Islet precursor cell (in vitro differentiated cells): ENCODE data around the gene KIF3B.
"Not testable (repeated sequence)": the region's sequence is repeated elsewhere in the genome, so short reads cannot be mapped to it uniquely, and the experiment has no call there.

Experiments used
- DNase-seq: peaks from one replicate; pipeline ENCODE4 v3.0.0-alpha.2; 2018

The KIF3B gene

GRCh38 chr20:32249030-32249738, 28.3 kb upstream of the KIF3B start:
- DNase-seq = no peak

DNA sequence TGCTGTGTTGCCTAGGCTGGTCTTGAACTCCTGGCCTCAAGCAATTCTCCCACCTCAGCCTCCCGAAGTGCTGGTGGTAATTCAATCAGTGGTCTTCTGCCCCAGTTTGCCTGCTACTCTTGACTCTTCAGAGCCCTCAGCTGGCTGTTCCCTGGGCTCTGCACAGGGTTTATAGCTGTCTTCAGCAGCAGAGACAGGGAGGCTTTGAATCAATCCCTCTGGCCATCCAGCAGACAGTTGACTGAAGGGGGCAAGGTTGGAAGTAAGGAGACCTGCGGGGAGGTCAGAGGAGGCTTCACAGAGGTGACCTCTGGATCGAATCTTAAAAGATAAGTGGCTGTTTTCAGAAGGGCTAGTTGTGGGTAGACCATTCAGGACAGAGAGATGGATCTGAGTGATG, 26.0 kb upstream of the KIF3B start:
- no peak for DNase-seq

GRCh38 chr20:32252189-32252588, 25.3 kb upstream of the KIF3B start:
- DNase-seq = no peak

- DNase-seq = not testable (repeated sequence)
Observed at GRCh38 chr20:32260973-32261372, 16.5 kb upstream of the KIF3B start.

GRCh38 chr20:32261644-32262043, 15.8 kb upstream of the KIF3B start:
- DNase-seq = no peak

DNA sequence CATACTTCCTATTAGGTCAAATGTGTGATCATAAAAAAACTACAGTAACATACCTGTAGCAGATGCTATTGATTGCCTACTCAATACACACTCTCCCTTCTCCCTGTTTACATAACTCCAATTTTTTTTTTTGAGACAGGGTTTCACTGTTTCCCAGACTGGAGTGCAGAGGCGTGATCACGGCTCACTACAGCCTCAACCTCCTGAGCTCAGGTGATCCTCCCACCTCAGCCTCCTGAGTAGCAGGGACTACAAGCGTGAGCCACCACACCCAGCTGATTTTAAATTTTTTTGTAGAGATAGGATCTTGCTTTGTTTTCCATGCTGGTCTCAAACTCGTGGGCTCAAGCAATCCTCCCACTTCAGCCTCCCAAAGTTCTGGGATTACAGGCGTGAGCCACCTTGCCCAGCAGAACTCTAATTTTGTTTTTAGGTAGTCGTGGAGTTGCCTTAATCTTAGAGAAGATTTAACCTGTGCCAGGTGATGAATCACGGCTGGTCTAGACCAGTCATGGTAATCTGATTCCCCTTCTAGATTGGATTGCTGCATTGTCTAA, 14.0 kb upstream of the KIF3B start:
- DNase-seq = no peak

GRCh38 chr20:32271620-32272019, 5.8 kb upstream of the KIF3B start:
- DNase-seq = no peak

- DNase-seq = no peak
Observed at GRCh38 chr20:32274359-32274758, 3.1 kb upstream of the KIF3B start.

DNA sequence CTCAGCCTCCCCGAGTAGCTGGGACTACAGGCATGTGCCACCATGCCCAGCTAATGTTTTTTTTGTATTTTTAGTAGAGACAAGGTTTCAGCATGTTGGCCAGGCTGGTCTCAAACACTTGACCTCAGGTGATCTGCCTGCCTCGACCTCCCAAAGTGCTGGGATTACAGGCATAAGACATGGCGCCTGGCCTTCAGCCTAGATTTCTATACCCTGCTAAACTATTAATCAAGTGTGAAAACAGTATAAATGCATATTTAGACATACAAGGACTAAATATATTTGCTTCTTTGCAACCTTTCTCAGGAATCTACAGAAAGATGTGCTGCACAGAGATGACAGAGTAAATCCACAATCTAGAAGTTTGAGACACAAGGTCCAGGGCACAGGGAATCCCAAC, 2.3 kb upstream of the KIF3B start:
- not testable (repeated sequence) for DNase-seq

- DNase-seq = no peak
Observed at GRCh38 chr20:32278199-32278643, 770 bp downstream of the KIF3B start.

- no peak for DNase-seq
Observed at GRCh38 chr20:32281711-32282110, 4.3 kb downstream of the KIF3B start.

DNA sequence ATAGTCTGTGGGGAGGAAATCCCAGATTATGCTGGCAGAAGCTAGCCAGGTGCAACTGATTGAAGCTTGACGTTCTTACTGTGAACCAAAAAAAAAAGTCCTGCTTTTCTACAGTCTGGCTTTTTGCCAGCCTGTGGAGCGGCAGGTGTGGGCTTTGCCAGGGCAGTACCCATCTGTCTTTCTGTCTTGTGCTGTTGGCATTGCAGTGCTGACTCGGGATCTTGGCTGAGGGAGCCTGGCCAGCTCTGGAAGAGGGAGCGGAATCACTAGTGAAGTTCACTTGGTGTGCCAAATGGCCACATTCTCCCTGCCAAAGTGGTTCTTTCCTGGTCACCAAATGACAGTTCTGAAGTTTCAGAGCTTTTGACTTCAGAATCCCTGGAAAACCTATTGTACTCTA, 5.0 kb downstream of the KIF3B start:
- no peak for DNase-seq

- DNase-seq = no peak
Observed at GRCh38 chr20:32285082-32285620, 7.7 kb downstream of the KIF3B start.

GRCh38 chr20:32285621-32286371, 8.3 kb downstream of the KIF3B start:
- DNase-seq = no peak

GRCh38 chr20:32287231-32287638, 9.8 kb downstream of the KIF3B start:
- DNase-seq = no peak

GRCh38 chr20:32288225-32288849, 10.9 kb downstream of the KIF3B start:
- no peak for DNase-seq

DNA sequence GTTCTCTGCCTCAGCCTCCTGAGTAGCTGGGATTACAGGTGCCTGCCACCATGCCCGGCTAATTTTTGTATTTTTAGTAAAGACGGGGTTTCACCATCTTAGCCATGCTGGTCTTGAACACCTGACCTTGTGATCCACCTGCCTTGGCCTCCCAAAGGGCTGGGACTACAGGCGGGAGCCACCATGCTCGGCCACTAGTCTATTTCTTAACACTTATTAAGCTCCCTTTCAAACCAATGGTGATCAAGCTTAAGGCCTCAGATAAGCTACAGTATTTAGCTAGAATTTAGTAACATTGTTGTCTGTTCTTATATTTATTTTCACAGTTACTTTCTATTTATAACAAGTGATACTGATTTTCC, 11.8 kb downstream of the KIF3B start:
- not testable (repeated sequence) for DNase-seq

- DNase-seq = no peak
Observed at GRCh38 chr20:32289661-32290431, 12.4 kb downstream of the KIF3B start.

DNA sequence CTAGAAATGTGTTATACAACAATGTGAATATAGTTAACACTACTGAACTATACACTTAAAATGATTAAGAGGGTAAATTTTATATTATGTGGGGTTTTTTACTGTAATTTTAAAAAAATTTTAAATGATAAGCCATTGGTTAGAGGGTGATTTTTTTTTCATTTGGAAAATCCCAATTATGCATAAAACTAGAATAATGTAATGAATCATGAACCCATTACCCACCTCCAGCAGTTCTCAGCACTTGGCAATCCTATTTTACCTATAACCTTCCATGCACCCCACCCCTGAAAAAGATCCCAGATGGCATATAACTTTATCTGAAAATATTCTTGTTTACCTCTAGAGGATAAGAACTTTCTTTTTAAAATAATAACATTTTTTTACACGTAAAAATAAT, 13.7 kb downstream of the KIF3B start:
- DNase-seq = no peak

DNA sequence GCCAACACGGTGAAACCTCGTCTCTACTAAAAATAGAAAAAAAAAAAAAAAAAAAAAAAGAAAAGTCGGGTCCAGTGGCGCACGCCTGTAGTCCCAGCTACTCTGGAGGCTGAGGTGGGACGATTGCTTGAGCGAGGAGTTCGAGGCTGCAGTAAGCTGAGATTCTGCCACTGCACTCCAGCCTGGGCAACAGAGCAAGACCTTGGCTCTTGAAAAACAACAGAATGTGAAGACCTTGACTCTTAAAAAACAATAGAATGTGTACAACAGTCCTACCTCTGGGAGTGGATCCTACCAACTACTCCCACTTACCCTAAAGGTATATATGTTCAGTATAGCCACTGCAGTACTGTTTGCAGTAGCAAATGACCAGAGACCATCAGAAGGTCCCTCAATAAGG, 15.1 kb downstream of the KIF3B start:
- DNase-seq = no peak

DNA sequence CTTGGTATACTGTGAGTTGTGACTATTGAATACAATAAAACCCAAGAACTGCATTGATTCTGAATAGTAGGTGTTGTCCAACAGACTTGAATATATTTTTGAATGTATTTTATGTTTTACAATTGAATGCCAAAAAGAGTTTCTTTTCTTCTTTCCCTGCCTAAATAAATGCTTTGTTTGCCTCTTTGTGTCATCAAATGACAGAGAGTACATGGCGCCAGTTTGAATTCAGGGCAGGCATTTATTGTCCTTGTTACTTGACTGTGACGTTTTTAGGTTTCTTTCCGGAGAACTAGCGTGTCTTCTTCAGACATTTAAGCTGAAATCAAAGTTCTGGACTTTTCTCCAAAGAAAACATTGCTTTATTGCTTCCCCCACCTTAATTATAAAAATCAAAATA, 16.6 kb downstream of the KIF3B start:
- no peak for DNase-seq

DNA sequence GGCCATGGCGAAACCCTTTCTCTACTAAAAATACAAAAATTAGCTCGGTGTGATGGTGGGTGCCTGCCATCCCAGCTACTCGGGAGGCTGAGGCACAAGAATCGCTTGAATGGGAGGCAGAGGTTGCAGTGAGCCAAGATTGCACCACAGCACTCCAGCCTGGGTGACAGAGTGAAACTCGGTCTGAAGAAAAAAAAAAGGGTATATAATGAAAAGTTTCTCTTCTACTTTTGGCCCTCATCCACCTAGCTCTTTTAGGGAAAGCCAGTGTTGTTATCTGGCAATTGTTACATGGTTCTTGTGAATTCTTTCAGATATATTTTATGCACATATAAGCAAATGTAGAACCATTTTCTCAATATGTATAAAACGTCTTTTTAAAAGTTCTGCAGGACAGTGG, 19.0 kb downstream of the KIF3B start:
- DNase-seq = no peak
